Right lung (tissue), 5 donors: Measurements from ENCODE around the gene MANEAL. TPM values are rescaled to one million over a fixed set of nuclear protein-coding genes. Genes with fewer than 3 reads are reported as not detected.

Source experiments
- DNase-seq, 2 donors: peaks; one replicate each; pipeline ENCODE4 v3.0.0-alpha.2; 2013
- polyA plus RNA-seq, 5 donors: library from polyadenylated mRNA; unstranded; fragments of 120-200 nt; gene quantifications; one replicate each; pipeline versions ENCODE4 v1.2.1 to v1.2.3, GENCODE V29; 2013; ENCODE audit warnings: inconsistent platforms in 1 of 5, low replicate concordance in 1 of 5; ENCODE audit not compliant: insufficient read length in 5 of 5, insufficient read depth in 1 of 5

The MANEAL gene
- polyA plus RNA-seq, 5 donors = 3.7 to 5.5 (median 4.4) TPM

DNA sequence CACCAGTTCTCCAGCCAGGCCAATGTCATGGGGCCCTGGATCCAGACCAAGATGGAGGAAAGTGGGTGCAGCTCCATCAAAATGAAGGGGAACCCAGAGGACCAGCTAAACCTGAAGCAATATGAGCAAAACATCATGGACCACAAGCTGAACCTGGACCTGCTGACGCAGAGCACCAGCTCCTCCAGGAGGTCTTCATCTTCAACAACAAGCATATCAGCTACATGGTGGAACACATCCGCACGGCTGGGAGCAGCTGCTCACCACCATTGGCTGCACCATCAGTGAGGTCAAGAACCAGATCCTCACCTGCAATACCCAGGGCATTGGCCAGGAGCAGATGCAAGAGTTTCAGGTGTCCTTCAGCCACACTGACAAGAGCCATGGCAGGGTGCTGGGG, 15.0 kb upstream of the MANEAL start:
- DNase-seq = no peak

DNA sequence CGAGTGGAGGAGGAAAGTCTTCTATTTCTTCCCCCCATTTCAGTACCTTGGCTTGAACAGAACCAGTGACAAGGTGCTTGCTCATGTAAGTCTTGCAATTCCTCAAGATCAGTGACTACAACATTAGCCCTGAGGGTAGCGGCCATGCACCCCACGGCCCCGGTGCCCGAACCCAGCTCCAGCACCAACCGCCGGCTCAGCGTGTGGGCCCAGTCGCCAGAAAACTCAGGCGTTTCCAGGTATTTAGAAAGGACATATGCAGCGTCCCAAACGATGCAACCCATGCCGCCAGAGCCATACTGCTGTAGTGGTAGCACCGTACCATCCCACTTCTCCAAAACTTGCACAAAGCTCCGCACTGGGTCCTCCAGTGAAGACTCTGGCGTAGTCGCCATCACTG, 11.2 kb upstream of the MANEAL start:
- no peak for DNase-seq

DNA sequence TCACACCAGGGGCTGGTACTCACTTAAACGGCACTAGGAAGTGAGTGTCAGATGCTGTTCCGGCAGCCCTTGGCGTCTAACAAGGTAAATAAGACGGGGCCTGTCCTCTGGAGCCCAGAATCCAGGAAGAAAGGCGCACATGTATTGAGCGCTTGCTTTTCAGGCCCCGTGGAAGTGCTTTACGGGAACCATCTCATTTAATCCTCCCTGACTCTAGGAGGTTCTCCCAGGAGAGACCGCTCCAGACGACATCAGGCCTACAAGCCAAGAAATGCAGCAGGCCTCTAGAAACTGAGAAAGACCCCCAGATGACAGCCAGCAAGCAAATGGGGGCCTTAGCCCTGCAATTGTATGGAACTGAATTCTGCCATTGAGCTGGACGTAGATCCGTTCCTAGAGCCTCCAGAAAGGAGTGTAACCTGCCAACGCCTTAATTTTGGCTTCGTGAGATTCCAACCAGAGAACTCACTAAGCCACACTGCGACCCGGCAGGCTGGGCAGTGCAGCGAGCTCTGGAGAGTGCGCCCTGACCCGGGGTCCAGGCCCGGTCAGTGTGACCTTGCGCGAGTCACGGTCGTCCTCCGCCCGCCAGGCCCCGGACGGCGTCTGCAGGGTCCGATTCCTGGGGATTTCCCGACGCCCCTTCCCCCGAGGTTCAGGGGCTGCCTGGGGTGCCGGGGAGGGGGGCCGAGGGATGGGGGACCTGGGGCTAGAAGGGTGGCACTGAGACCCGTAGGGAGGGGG, 532 bp upstream of the MANEAL start:
- no peak for DNase-seq

DNA sequence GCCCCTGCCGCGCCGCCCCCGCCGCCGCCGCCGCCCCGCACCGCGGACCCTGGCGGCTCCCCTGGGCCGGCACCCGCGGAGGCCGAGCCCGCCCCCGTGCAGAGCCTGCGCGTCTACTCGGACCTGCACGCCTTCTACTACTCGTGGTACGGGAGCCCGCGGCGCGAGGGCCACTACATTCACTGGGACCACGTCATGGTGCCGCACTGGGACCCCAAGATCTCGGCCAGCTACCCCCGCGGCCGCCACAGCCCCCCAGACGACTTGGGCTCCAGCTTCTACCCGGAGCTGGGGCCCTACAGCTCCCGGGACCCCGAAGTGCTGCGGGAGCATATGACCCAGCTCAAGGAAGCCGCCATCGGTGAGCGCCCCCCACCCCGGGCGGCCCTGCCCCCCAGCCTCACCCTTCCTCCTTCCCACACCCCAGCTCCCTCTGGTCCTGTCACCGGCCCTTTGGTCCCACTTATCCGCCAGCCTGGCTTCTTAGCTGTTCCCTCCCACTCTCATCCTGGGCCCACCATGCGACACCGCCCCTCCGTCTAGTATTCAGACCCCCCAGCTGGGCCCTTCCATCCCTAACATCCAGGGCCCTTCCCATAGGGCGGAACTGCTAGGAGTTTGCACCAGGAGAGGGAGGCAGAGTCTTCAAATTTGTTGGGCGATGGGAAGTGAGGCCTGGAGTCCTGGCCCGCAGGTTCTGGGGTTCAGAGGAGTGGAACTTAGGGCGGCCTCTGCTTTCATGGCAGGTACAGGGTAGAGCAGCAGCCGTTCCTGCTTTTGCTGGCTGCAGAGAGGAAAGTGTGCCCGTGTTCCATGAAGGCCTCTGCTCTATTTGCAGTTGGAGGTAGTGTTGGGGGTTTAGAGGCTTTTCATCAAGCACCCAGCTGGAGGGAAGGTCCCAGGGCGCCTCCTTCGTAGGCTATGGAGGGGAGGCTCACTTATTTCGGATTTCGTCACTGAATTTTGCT, 1.0 kb downstream of the MANEAL start:
- no peak for DNase-seq

DNA sequence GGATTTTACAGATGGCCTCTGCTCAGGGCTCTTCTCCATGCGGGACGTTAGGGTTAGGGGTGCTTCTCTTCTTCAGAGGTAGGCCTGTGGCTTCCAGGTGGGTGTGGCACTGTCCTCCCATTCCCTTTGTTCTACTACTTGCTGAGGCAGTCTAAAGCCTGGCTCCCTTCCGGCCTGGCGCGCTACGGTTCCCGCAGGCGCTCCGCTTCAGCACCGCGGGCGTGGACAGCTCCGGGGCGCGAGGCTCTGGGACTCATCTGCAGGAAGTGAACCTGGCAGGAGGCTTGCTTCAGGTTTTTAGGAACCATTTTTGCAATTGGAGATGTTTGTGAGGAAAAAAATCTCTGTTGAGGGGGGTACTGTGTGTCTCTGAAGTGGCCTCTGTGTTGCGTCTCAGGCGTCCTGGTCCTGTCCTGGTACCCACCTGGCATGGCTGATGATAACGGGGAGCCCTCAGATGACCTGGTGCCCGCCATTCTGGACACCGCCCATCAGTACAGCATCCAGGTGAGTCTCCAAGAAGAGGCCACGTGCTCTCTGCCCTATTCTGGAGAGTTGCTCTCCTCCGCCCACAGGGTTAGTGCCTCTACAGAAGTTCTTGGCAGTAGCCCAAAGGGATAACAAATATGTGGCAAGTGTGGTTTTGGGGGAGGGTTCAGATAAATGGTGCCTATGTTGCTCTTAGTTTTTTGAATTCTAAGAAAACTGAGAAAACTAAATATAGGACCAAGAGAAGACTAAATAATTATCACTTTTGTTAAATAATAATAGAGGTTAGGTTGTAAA, 1.9 kb downstream of the MANEAL start:
- DNase-seq = peak; percentile 39 to 54

DNA sequence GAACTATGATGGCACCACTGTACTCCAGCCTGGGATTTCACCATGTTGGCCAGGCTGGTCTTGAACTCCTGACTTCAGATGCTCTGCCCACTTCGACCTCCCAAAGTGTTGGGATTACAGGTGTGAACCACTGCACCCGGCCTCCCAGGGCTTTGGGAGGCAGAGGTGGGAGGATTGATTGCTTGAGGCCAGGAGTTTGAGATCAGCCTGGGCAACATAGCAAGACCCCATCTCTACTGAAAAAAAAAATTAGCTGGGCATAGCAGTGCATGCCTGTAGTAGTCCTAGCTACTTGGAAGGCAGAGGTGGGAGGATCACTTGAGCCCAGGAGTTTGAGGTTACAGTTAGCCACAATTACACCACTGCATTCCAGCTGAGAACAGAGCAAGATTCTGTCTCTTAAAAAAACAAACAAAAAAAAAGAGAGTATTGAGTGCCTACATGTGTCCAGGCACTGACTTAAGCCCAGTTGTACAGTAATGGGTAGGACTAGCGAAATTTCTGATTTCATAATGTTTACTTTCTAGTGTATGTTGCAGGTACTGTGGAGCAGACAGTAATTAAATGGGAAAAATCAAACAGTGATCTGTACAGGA, 4.2 kb downstream of the MANEAL start:
- no peak for DNase-seq

DNA sequence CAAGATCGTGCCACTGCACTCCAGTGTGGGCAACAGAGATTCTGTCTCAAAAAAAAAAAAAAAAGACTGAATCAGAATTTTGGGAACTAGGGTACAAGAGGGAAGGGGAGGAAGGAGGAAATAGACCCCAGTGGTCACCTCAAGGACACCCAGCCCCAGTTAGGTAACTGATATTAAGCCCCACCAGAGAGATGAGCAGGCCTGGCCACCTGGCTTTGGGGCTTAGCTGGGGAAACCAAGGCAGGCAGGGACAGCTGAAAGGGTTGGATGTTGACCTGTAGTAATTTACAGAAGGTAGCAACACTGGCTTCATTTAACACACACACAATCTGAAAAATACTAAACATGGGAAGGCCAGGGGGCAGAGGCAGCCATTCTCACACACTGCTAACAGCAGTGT, 8.8 kb downstream of the MANEAL start:
- DNase-seq = no peak

DNA sequence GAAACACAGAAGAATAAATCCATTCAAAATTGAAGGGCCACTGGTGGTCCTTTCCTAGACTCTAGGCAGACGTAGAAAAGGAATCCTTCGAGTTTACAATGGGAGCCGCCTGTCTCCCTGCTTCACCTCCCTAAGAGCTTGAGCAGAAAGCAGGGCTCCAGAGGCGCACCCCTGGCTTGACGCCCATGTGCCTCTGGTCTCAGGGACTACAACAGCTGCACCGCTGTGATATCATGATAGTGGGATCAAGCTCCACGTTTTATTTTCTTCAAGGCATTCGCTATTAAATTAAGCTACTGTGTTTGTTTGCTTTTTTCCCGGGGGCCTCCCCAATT, 13.5 kb downstream of the MANEAL start:
- DNase-seq = no peak

DNA sequence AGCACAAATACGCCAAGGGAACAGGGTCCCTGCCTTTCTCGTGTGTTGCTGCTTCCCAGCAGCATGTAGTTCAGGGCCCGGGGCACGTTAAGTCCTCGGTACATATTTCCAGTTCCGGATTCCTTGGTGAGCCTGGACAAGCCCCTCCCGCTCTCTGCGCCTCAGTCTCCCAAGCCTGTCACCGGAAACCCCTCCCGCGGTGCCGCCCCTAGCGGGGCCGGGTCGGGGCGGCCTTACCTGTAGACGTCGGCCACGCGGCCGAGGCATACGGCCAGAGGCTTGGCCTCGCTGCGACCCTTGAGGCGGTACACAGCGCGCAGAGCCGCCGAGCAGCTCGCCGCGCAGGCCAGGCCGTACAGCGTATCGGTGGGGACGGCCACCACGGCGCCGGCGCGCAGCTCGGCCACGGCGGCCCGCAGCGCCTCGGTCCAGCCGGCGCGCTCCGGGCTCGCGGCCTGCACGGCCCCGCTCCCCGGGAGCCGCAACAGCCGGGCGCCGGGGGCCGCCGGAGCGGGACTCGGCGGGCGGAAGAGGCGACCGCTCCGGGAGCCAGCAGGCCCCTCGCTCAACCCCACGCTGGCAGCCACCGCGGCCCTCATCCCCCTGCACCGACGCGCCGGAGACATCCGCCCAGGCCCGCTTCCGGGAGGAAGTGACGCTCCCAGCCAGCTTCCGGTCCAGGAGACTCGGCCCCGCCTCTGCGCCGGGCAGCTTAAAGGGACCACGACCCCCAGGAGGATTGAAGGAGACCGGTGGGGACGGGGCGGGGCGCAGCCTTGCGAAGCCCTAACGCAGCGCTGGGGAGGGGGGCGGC, 14.1 kb downstream of the MANEAL start, which contains the start of the genes C1orf122 and YRDC:
Gene C1orf122, plus strand, starts transcription at position 236 of the 814 bp plus-strand sequence. CDS start 615 bp downstream, outside the sequence.
Gene YRDC, minus strand, starts transcription at position 654 of the 814 bp plus-strand sequence. Its CDS starts 28 bp downstream, at position 626.
- peak; percentile 91 to 92 for DNase-seq

DNA sequence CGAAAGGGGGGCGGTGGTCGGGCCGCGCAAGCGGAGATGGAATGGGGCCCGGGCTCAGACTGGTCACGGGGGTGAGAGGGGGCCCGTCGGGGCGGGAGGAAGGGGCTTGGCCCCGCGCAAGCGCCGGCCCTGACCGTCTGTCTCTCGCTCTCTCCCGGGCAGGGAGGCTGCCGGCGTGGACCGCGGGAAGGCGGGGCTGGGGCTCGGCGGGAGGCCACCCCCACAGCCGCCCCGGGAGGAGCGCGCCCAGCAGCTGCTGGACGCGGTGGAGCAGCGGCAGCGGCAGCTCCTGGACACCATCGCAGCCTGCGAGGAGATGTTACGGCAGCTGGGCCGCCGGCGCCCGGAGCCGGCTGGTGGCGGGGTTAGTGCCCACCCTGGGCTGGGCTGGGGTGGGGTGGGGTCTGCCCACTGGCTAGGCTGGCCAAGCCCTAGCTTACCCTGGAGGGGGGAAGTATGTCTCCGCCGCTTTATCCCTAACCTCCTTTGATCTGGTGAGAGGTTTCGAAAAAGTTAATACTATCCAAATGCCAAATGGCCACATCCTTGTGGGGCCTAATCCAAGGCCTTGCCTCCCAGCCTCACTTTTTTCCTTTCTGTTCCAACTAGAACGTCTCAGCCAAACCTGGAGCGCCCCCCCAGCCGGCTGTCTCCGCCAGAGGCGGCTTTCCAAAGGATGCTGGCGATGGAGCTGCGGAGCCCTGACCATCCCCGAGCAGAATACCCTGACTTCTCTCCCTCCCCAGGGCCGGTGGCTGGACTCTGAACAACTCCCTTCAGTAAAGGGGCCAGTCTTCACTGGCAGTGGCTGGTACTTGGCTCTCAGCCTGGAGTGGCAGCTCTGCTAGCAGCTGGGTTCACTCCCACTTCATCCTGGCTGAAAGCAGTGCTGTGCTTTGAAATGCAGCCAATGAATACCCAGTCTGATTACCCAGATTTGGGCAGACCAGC, 15.0 kb downstream of the MANEAL start:
- no peak for DNase-seq

DNA sequence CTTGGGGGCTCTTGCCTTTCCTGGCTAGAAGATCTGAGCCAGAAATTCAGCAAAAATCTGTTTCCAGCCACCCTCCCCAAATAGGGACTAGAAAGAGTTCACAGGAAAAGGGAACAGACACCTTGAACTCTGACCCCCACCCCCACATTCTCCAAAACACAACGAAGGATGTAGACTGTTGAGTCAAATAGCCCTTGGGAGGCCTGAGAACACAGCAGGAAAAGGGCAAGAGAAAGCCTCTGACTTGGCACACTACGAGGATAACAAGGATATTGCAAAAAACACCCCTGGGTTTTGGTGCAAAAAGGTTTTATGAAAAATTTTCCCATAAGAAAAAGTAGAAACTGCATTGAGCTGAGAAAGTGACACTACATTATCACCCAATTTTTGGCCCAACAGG, 16.3 kb downstream of the MANEAL start:
- no peak for DNase-seq

DNA sequence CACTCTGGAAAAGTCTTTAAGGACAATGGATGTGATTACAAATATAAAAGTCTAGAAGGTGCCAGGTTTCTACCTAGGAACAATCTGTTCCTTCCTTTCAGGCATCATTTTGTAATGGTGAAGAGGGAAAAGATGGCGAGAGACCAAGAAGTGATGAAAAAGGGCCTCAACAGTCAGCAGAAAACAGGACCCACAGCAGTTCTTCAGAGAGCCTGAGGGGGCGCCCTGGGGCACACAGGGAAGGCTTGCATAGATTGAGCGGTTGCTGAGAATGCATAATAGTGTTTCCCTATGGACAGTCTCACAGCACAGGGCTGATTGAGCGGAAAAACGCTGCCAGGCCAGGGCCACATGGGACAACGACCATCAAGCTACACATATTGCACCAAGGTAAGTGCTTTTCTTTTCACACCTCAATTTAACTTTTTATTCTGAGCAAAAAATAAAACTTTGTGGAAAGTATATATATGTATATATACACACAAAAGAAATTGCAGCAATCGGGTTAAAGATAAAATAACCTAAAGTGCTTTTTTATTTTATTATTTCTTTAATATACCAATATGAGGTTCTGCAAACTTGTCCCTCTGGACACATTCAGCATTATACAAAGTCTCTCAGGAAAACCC, 17.5 kb downstream of the MANEAL start:
- DNase-seq = peak; percentile 44 to 55

DNA sequence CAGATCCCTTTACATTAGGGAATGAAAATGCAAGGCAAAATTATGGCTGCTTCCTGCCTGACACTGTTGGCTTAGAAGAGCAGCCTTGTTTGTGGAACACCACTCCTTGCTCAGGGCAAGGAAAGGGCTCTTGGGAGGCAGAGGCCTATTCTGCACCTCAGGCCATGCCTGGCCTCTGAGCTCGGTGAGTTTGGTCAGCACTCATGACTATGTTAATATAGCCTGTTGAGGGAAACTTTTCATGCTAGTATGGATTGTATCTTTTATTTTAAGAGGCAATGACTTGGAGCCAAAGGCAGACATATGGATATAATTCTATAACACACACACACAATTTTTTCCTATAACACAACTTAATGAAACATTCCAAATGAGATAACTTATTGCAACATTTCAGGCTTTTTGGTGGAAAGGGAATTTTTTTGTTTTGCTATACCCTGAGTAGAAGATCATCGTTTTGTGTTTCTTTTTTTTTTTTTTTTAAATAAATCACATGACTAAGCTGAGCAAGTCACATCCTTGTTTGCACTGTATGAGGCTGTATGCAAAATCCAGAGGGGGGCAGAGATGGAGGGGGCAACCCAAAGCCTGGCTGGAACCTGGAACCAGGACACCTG, 20.0 kb downstream of the MANEAL start:
- DNase-seq = no peak

DNA sequence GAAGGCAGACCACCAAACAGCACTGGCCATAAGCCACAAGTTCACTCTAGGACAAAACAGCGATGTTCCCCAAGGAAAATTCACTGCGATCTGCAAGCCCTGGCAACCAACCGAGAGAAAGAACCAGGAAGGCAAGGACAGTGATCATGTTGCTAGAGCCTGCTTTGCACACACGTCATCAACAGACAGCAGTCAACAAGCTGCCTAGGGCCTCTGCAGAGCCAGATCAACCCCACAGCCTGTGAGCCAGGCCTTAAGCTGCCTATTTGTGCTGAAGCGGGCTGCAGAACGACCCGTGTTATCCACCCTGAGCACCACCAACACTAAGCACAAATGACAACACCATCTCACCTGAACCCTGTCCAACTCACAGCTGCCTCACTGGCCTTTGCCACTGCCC, 20.6 kb downstream of the MANEAL start:
- DNase-seq = no peak

DNA sequence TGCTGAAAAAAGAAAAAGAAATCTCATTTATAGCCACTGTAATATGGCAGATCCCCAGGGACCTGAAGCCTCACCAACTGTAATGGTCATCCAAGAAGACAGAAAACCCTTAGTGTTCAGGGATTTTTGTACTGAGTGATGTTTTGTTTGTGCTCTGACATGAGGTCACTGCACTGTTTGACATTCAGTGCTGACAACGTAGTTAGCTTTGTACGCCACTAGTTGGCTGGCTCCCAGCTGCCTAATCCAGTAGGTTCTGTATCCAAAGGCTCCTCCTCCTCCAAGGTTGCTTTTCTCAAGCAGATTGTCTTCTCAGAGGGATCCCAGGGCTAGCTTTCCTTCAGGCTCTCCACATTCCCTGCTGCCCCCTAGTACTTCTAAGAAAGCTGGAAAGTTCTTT, 23.8 kb downstream of the MANEAL start:
- no peak for DNase-seq

DNA sequence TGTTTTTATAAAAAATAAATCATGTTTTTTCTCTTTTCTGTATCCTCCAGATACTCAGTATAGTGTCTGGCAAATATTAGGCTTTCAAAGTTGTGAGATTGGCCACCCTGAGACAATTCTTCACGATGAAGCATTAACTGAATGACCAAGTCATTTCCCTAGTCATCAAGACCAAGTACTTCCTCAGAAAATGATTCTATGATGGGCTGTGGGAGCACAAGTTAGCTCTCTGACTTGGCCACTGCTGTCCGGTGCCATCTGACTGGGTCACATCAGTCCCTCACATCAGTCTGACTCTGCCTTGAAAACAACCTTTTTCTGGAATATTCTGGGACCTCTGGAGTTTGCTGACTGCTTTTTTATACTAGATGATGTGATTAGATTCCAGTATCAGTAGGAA, 27.8 kb downstream of the MANEAL start:
- DNase-seq = no peak

DNA sequence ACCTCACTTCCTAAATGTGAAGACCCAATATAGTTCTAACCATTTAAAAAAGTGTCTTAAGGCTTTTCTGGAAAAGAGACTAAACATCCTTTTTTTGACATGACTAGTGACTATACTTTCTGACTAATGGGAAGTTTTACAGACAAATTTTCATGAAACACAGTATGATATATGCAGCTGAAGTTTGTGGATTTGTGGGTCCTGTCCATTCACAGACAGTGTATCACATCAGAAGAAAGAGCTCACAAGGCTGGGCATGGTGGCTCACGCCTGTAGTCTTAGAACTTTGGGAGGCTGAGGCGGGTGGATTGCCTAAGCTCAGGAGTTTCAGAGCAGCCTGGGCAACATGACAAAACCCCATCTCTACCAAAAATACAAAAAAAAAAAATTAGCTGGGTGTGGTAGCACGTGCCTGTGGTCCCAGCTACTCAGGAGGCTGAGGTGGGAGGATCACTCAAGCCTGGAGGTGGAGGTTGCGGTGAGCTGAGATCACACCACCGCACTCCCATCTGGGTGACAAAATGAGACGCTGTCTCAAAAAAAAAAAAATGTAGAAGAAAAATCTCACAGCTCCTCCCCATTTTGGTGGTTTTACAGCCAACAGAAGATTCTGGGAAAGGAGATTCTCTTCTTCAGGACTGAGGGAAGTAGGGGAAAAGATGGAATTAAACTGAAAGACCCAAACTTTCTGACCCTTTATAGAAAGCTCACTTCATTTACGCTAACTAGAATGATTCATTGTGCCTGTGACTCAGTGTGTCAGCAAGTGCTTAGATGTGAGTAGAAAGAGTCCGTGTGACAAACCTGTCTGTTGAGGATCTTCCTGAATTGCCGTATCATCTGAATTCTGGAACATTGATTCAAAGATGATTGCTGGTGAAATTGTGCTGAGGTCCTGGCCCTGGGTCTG, 29.5 kb downstream of the MANEAL start:
- DNase-seq = no peak
